HG03060 (cell line): Measurements from ENCODE around the gene GTF2I.
"Not testable (repeated sequence)": the region's sequence is repeated elsewhere in the genome, so short reads cannot be mapped to it uniquely, and the experiment has no call there.

Experiments
- ATAC-seq: cut with Tn5 transposase; IDR thresholded peaks from one replicate; pipeline ENCODE4 v1.9.1; 2021; ENCODE audit warnings: low read depth, moderate number of reproducible peaks; ENCODE audit not compliant: unreplicated experiment

Gene GTF2I

GRCh38 chr7:74770062-74770461, 112.5 kb downstream of the GTF2I start:
- ATAC-seq = not testable (repeated sequence)

- ATAC-seq = not testable (repeated sequence)
Observed at GRCh38 chr7:74772093-74772492, 114.6 kb downstream of the GTF2I start.

GRCh38 chr7:74773760-74774750, 116.5 kb downstream of the GTF2I start, which contains the start of gene NCF1:
NCF1 (plus strand) TSS chr7:74774011; CDS start chr7:74774032, 21 bp downstream.
- peak; percentile 68 for ATAC-seq

GRCh38 chr7:74775111-74775510, 117.6 kb downstream of the GTF2I start:
- ATAC-seq = not testable (repeated sequence)

GRCh38 chr7:74779053-74779452, 121.5 kb downstream of the GTF2I start:
- not testable (repeated sequence) for ATAC-seq

- not testable (repeated sequence) for ATAC-seq
Observed at GRCh38 chr7:74781746-74782145, 124.2 kb downstream of the GTF2I start.

GRCh38 chr7:74783595-74783994, 126.1 kb downstream of the GTF2I start:
- not testable (repeated sequence) for ATAC-seq

- ATAC-seq = peak; percentile 62
Observed at GRCh38 chr7:74788369-74789150, 131.0 kb downstream of the GTF2I start.

- not testable (repeated sequence) for ATAC-seq
Observed at GRCh38 chr7:74789200-74789736, 131.8 kb downstream of the GTF2I start.

GRCh38 chr7:74797848-74798622, 140.5 kb downstream of the GTF2I start:
- ATAC-seq = not testable (repeated sequence)

- not testable (repeated sequence) for ATAC-seq
Observed at GRCh38 chr7:74798644-74799043, 141.1 kb downstream of the GTF2I start.
